Subcutaneous adipose tissue (tissue), 4 donors: ENCODE results near the gene NXPH1. TPM values are rescaled to one million over a fixed set of nuclear protein-coding genes. Genes with fewer than 3 reads are reported as not detected.

ENCODE experiments used
- CTCF ChIP-seq: fragments of 450-650 bp; IDR thresholded peaks from one replicate; pipeline ENCODE4 v1.5.1; 2016; ENCODE audit warnings: low read depth, mild to moderate bottlenecking, control low read depth, antibody characterized with exemption, moderate library complexity
- total RNA-seq, 4 donors: library from RNA; depleted of rRNA; stranded (reverse); fragments of >200 nt; gene quantifications; one replicate each; pipeline ENCODE4 v1.1.0, GENCODE V29; 2016

The NXPH1 gene
- total RNA-seq, 4 donors from 2014 or later = not detected

- TF ChIP-seq CTCF = no peak
Observed at GRCh38 chr7:8391353-8392062, 41.9 kb upstream of the NXPH1 start.

- TF ChIP-seq CTCF = no peak
Observed at GRCh38 chr7:8396294-8396693, 37.1 kb upstream of the NXPH1 start.

- TF ChIP-seq CTCF = no peak
Observed at GRCh38 chr7:8408871-8409270, 24.5 kb upstream of the NXPH1 start.

- TF ChIP-seq CTCF = no peak
Observed at GRCh38 chr7:8411103-8411502, 22.3 kb upstream of the NXPH1 start.

GRCh38 chr7:8413600-8413999, 19.8 kb upstream of the NXPH1 start:
- no peak for TF ChIP-seq CTCF

- TF ChIP-seq CTCF = no peak
Observed at GRCh38 chr7:8418629-8419245, 14.7 kb upstream of the NXPH1 start.

- no peak for TF ChIP-seq CTCF
Observed at GRCh38 chr7:8422177-8422576, 11.2 kb upstream of the NXPH1 start.
